GM12878 (cell line): Measurements from ENCODE around the gene IL36RN. TPM values are rescaled to one million over a fixed set of nuclear protein-coding genes. Genes with fewer than 3 reads are reported as not detected.

Source experiments
- ATAC-seq: fragments of 200-7000 bp; cut with Tn5 transposase; 3 replicates; pipeline ENCODE4 v1.9.1; 2020; ENCODE audit warnings: mild to moderate bottlenecking, moderate library complexity
- BruUV-seq: library from RNA; stranded (reverse); fragments of 400-500 nt; replicated peaks from 2 replicates; lab custom pipeline; 2021; lab: Mats Ljungman, UMichigan
- CTCF ChIA-PET: fragments of 300-600 bp; sonication (Branson Sonifier 250); formaldehyde crosslinking; extraction: SDS; loops from one replicate; lab custom pipeline; 2021; ENCODE audit warnings: inconsistent platforms; lab: Yijun Ruan, JAX
- POLR2A ChIA-PET: fragments of 350-600 bp; formaldehyde crosslinking; extraction: SDS; loops from one replicate; lab custom pipeline; 2021; ENCODE audit warnings: inconsistent platforms; lab: Charles Lee
- RAD21 ChIA-PET: fragments of 300-600 bp; sonication (Branson Sonifier 250); formaldehyde crosslinking; loops from one replicate; lab custom pipeline; 2023; ENCODE audit warnings: antibody characterized with exemption; ENCODE audit not compliant: unreplicated experiment; lab: Charles Lee
- SMC1A ChIA-PET: fragments of 300-600 bp; sonication (Branson Sonifier 250); formaldehyde crosslinking; loops from one replicate; lab custom pipeline; 2023; ENCODE audit not compliant: unreplicated experiment, uncharacterized antibody; lab: Charles Lee
- DNase-seq: peaks from one replicate; pipeline ENCODE4 v3.0.0-alpha.2; 2011; ENCODE audit warnings: low read depth, low spot score
- FAIRE-seq: peaks from 3 replicates; lab custom pipeline; 2011; peaks lifted over from hg19 to GRCh38; lab: Jason Lieb, UNC
- H2AFZ ChIP-seq: 2 replicates; pipeline ENCODE4 v1.6.0; 2011; ENCODE audit warnings: low read depth, low read length, control low read depth; ENCODE audit not compliant: control insufficient read depth
- H3K27ac ChIP-seq: 2 replicates; pipeline ENCODE4 v1.5.1; 2011; ENCODE audit warnings: control low read depth; ENCODE audit not compliant: control insufficient read depth, insufficient read depth
- H3K27me3 ChIP-seq, 2 experiments: replicated peaks in 1 of 2; 2 replicates each; pipeline versions ENCODE4 v1.6.0 to v1.6.1; 2011; ENCODE audit warnings: low read length in 1 of 2; ENCODE audit not compliant: control insufficient read depth in 2 of 2, insufficient read depth in 2 of 2
- H3K36me3 ChIP-seq, 2 experiments: 2 replicates each; pipeline ENCODE4 v1.5.1; 2011; ENCODE audit warnings: low read length in 1 of 2; ENCODE audit not compliant: control insufficient read depth in 2 of 2, insufficient read depth in 2 of 2
- H3K4me1 ChIP-seq: 2 replicates; pipeline ENCODE4 v1.6.1; 2011; ENCODE audit warnings: mild to moderate bottlenecking, low read length, moderate library complexity, mixed read lengths; ENCODE audit not compliant: control insufficient read depth, insufficient read depth
- H3K4me2 ChIP-seq: 2 replicates; pipeline ENCODE4 v1.6.0; 2011; ENCODE audit warnings: control low read depth; ENCODE audit not compliant: control insufficient read depth, insufficient read depth
- H3K4me3 ChIP-seq: fragments of 200-600 bp; sonication (generic); 2 replicates; pipeline ENCODE4 v1.5.1; 2016
- H3K79me2 ChIP-seq: 2 replicates; pipeline ENCODE4 v1.6.0; 2011; ENCODE audit warnings: low read length; ENCODE audit not compliant: control insufficient read depth, insufficient read depth
- H3K9ac ChIP-seq: 2 replicates; pipeline ENCODE4 v1.8.0; 2011; ENCODE audit warnings: low read length, control low read depth, mixed read lengths; ENCODE audit not compliant: control insufficient read depth, insufficient read depth
- H3K9me3 ChIP-seq: replicated peaks from 3 replicates; pipeline ENCODE4 v1.5.1; 2011; ENCODE audit warnings: mild to moderate bottlenecking, low read length; ENCODE audit not compliant: control insufficient read depth, insufficient read depth
- H4K20me1 ChIP-seq: 2 replicates; pipeline ENCODE4 v1.6.0; 2011; ENCODE audit not compliant: control insufficient read depth, insufficient read depth
- HDAC6 ChIP-seq: fragments of 200-600 bp; sonication (generic); IDR thresholded peaks from one replicate; pipeline ENCODE4 v1.8.0; 2017; ENCODE audit warnings: antibody characterized with exemption; ENCODE audit not compliant: unreplicated experiment
- RELA ChIP-seq: fragments of 450-650 bp; IDR thresholded peaks from 2 replicates; pipeline ENCODE4 v1.8.0; 2014; ENCODE audit warnings: borderline replicate concordance; ENCODE audit not compliant: partially characterized antibody
- SPI1 ChIP-seq: IDR thresholded peaks from 2 replicates; pipeline ENCODE4 v1.6.1; 2011; ENCODE audit warnings: low read depth, mild to moderate bottlenecking, low read length, moderate library complexity, borderline replicate concordance; ENCODE audit not compliant: insufficient read depth
- SUPT20H ChIP-seq: IDR thresholded peaks from 2 replicates; pipeline ENCODE4 v1.6.1; 2011; ENCODE audit warnings: low read depth, mild to moderate bottlenecking, low read length, moderate library complexity, borderline replicate concordance; ENCODE audit not compliant: control insufficient read depth
- TARDBP ChIP-seq: IDR thresholded peaks from 2 replicates; pipeline ENCODE4 v1.6.1; 2016; ENCODE audit warnings: borderline replicate concordance
- WGBS: methylation state at CpG from one replicate; pipeline ENCODE4 v1.1.6; 2016; ENCODE audit warnings: low lambda C conversion rate; ENCODE audit not compliant: insufficient replicate concordance, insufficient coverage; ENCODE audit errors: missing lambda C conversion rate; 5-methylcytosine and 5-hydroxymethylcytosine counted together
- in situ Hi-C: fragments of 300-500 bp; cut with MboI; formaldehyde crosslinking; loops from 9 replicates; pipeline ENCODE4 v1.14.3; 2018; ENCODE audit warnings: mixed read lengths
- intact Hi-C: fragments of 100-400 bp; cut with micrococcal nuclease; formaldehyde crosslinking; loops from one replicate; pipeline ENCODE4 v1.14.2; 2022; ENCODE audit not compliant: unreplicated experiment
- polyA plus RNA-seq, 11 experiments: library from polyadenylated mRNA; depleted of rRNA in 4 of 11; unstranded in 6 of 11; stranded (reverse) in 5 of 11; fragments of >200 nt; fragmentation: Nextera tagmentation in 4 of 11; fragmentation: Illumina TruSeq in 1 of 11; extraction: Ambion mirVana in 4 of 11; extraction: Trizol in 1 of 11; gene quantifications; 1 replicate in 1 of 11; 2 replicates in 10 of 11; pipeline versions ENCODE4 v1.2.1 to v1.2.3, GENCODE V29; 2011 to 2016; ENCODE audit warnings: inconsistent platforms in 2 of 11, missing spikeins in 2 of 11, low read depth in 1 of 11
- total RNA-seq, 4 experiments: library from RNA; depleted of rRNA in 3 of 4; stranded (reverse); fragments of >200 nt in 3 of 4; fragmentation: Illumina TruSeq in 1 of 4; extraction: Trizol in 1 of 4; gene quantifications; 2 replicates each; pipeline versions ENCODE4 v1.2.1 to v1.2.3, GENCODE V29; 2013 to 2021
- TF ChIP-seq, protein P1 (sequence below): IDR thresholded peaks from 2 replicates; pipeline ENCODE4 v1.6.1; 2012; ENCODE audit warnings: low read depth, low read length, improper control_type of control experiment
- TF ChIP-seq, protein P2 (sequence below), 3 experiments: IDR thresholded peaks in 2 of 3; conservative IDR thresholded peaks in 1 of 3; 2 replicates each; pipeline ENCODE4 v1.5.1; 2011; ENCODE audit warnings: low read depth in 3 of 3, low read length in 3 of 3, mild to moderate bottlenecking in 3 of 3, control low read depth in 2 of 3, moderate library complexity in 2 of 3, inconsistent platforms in 1 of 3, mixed read lengths in 1 of 3; ENCODE audit not compliant: control insufficient read depth in 2 of 3, insufficient read depth in 1 of 3; ENCODE audit errors: extremely low read depth in 1 of 3
- TF ChIP-seq, protein P3 (sequence below): IDR thresholded peaks from 2 replicates; pipeline ENCODE4 v1.6.1; 2012; ENCODE audit warnings: low read depth, low read length, improper control_type of control experiment

IL36RN gene
- total and polyA plus RNA-seq, 10 of the 15 experiments (the other 5 are each of a cell fraction or from before 2014, with no cell fraction given), result not detected

DNA sequence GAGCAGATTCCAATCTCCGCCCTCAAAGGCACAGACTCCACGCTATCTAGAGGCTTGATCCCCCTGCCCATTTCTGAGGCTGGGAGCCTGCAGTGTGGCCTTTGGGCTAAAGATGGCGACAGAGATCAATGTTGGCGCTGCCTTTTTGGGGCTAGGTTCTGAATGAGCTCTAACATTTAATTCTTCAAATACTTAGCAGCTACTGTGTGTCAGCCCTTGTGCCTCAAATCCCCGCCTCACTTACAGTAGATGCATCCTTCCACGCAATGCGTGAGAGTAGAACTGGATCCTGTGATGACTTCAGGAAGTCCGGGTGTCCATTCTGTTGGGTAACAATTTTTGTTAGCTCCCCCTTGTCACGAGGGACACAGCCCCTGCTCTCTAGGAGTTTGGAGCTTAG, 21.1 kb downstream of the IL36RN start (continued):
- TF ChIP-seq RELA (no peak), HDAC6 (no peak), SPI1 (no peak)
- TF ChIP-seq, protein P1, sequence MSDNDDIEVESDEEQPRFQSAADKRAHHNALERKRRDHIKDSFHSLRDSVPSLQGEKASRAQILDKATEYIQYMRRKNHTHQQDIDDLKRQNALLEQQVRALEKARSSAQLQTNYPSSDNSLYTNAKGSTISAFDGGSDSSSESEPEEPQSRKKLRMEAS, result no peak

DNA sequence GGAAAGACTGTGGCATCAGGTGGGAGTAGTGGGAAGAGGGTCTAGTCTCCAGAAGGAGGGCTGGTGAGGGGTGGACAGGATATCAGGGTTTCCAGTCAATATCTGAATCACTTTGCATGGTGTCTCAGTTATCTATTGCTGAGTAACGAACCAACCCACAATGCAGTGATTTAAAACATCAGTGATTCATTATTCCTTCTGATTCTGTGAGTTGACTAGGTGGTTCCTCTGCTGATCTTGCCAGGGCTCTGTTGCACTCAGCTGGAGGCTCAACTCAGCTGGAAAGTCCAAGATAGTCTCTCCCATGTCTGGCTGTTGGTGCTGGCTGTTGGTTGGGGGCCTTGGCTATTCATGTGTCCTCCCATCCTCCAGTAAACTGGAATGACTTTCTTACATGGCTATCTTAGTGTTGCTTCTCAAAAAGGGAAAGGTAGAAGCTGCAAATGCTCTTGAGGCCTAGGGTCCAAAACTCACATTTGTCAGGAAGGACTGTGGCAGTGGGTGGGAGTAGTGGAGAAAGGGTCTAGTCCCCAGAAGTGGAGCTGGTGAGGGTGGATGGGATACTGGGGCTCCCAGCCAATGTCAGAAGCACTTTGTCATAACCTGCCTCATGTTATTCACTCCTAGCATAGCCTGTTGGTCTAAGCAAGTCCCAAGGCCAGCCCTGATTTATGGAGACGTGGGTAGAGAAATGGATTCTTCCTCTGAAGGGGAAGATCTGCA, 22.7 kb downstream of the IL36RN start:
- Histone ChIP-seq H3K79me2 (no peaks in the 10 kb centered on the region), H3K4me2 (no peak overlapping the region), H3K9me3 (no peaks in the 10 kb centered on the region), H3K4me3 (no peak overlapping the region), H2AFZ (no peak overlapping the region)
- TF ChIP-seq TARDBP (no peak), SUPT20H (no peak)
- TF ChIP-seq, protein P2, sequence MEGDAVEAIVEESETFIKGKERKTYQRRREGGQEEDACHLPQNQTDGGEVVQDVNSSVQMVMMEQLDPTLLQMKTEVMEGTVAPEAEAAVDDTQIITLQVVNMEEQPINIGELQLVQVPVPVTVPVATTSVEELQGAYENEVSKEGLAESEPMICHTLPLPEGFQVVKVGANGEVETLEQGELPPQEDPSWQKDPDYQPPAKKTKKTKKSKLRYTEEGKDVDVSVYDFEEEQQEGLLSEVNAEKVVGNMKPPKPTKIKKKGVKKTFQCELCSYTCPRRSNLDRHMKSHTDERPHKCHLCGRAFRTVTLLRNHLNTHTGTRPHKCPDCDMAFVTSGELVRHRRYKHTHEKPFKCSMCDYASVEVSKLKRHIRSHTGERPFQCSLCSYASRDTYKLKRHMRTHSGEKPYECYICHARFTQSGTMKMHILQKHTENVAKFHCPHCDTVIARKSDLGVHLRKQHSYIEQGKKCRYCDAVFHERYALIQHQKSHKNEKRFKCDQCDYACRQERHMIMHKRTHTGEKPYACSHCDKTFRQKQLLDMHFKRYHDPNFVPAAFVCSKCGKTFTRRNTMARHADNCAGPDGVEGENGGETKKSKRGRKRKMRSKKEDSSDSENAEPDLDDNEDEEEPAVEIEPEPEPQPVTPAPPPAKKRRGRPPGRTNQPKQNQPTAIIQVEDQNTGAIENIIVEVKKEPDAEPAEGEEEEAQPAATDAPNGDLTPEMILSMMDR (IDR thresholded peaks at IDR 0.05 in 2 of 3, conservative IDR thresholded peaks at IDR 0.05 in 1 of 3; ENCODE audit: control insufficient read depth in 2 of 3, extremely low read depth in 1 of 3, insufficient read depth in 1 of 3, low read depth in 3 of 3, low read length in 3 of 3), result no peak
- TF ChIP-seq, protein P3, sequence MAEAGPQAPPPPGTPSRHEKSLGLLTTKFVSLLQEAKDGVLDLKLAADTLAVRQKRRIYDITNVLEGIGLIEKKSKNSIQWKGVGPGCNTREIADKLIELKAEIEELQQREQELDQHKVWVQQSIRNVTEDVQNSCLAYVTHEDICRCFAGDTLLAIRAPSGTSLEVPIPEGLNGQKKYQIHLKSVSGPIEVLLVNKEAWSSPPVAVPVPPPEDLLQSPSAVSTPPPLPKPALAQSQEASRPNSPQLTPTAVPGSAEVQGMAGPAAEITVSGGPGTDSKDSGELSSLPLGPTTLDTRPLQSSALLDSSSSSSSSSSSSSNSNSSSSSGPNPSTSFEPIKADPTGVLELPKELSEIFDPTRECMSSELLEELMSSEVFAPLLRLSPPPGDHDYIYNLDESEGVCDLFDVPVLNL, result no peak
- TF ChIP-seq, all 136 proteins: peak for 0
- H3K9ac ChIP-seq, result no peak overlapping the region
- in situ Hi-C loops, result no loop called here
- no peaks in the 10 kb centered on the region for H4K20me1 ChIP-seq
- FAIRE-seq, result no peak
- intact Hi-C loops, result loop anchor here (2.0 kb wide), 2 partner anchors 57 to 117 kb away; no protein-coding TSS in a partner anchor
- ChIA-PET POLR2A (no interaction called here), CTCF (interaction anchor here (1.4 to 11.8 kb wide), 5 partner anchors 10 to 155 kb away, joined by 3 to 182 read pairs (median 14); no protein-coding TSS in a partner anchor), RAD21 (interaction anchor here (1.0 to 1.5 kb wide), 3 partner anchors 41 to 118 kb away, joined by 3 to 4 read pairs (median 3); no protein-coding TSS in a partner anchor), SMC1A (interaction anchor here (0.7 to 2.5 kb wide), 2 partner anchors 56 to 59 kb away, joined by 3 to 10 read pairs; no protein-coding TSS in a partner anchor)
- BruUV-seq, result no TSS peak
- no peaks in the 10 kb centered on the region; a peak in 1 of 4 replicates for H3K27me3 ChIP-seq
- no peaks in the 10 kb centered on the region for H3K4me1 ChIP-seq
- H3K36me3 ChIP-seq, result no peaks in the 10 kb centered on the region
- H3K27ac ChIP-seq, result no peak overlapping the region
- WGBS, result 0% methylated on average over 2 of the region's 2 CpGs
- ATAC-seq, result no peak
- DNase-seq, result no peak
